GM12873 (cell line): ENCODE measurements around the gene CNEP1R1.

Source experiments
- CTCF ChIP-seq: IDR thresholded peaks from 2 replicates; pipeline ENCODE4 v1.5.1; 2012; ENCODE audit warnings: low read depth, mild to moderate bottlenecking, moderate library complexity, low read length, control low read depth; ENCODE audit not compliant: insufficient read depth; ENCODE audit errors: missing control alignments

CNEP1R1 gene

GRCh38 chr16:49993579-49993978 lies 31.4 kb upstream of the CNEP1R1 start:
- no peak for TF ChIP-seq CTCF

GRCh38 chr16:49994006-49994405 lies 31.0 kb upstream of the CNEP1R1 start:
- TF ChIP-seq CTCF, result no peak

- TF ChIP-seq CTCF, result peak; percentile 14
Observed at GRCh38 chr16:49995720-49996119, 29.3 kb upstream of the CNEP1R1 start.

- TF ChIP-seq CTCF, result no peak
Observed at GRCh38 chr16:49997721-49998251, 27.2 kb upstream of the CNEP1R1 start.

GRCh38 chr16:49998991-49999390 lies 26.0 kb upstream of the CNEP1R1 start:
- TF ChIP-seq CTCF, result no peak

GRCh38 chr16:50001144-50001543 lies 23.9 kb upstream of the CNEP1R1 start:
- no peak for TF ChIP-seq CTCF

- TF ChIP-seq CTCF, result no peak
Observed at GRCh38 chr16:50002190-50002589, 22.8 kb upstream of the CNEP1R1 start.

- TF ChIP-seq CTCF, result no peak
Observed at GRCh38 chr16:50004239-50004638, 20.8 kb upstream of the CNEP1R1 start.
